ENCODE results near the gene PBRM1.

DNA sequence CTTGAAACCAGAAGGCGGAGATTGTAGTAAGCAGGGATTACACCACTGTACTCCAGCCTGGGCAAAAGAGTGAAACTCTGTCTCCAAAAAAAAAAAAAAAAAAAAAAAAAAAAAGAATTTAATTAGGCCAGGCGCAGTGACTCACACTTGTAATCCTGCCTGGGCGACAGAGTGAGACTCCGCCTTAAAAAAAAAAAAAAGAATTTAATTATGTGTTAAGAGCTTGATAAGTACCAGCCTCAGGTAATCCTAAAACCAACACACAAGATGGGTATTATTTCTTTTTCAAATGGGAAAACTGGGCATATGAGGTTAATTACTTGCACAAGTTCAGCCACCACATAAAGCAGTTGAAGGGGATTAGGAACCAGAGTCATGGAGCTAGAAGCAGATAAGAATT lies 49.0 kb downstream of the PBRM1 start:
- TF ChIP-seq POLR2AphosphoS5 (IDR thresholded peaks at IDR 0.05; ENCODE audit: borderline replicate concordance, low read depth, low read length), result no peak
- no peak for TF ChIP-seq EZH2 (IDR thresholded peaks at IDR 0.05)
- TF ChIP-seq FOXP2 (optimal IDR thresholded peaks at IDR 0.05; ENCODE audit: control extremely low read depth, extremely low read length, insufficient read depth), result no peak

Measured in SK-N-MC (cell line).